GM19397 (cell line): ENCODE results near the gene COLGALT1.
"Not testable (repeated sequence)": the region's sequence is repeated elsewhere in the genome, so short reads cannot be mapped to it uniquely, and the experiment has no call there.

Experiments
- ATAC-seq: cut with Tn5 transposase; IDR thresholded peaks from one replicate; pipeline ENCODE4 v1.9.1; 2021; ENCODE audit warnings: mild to moderate bottlenecking, moderate library complexity; ENCODE audit not compliant: unreplicated experiment

The COLGALT1 gene

DNA sequence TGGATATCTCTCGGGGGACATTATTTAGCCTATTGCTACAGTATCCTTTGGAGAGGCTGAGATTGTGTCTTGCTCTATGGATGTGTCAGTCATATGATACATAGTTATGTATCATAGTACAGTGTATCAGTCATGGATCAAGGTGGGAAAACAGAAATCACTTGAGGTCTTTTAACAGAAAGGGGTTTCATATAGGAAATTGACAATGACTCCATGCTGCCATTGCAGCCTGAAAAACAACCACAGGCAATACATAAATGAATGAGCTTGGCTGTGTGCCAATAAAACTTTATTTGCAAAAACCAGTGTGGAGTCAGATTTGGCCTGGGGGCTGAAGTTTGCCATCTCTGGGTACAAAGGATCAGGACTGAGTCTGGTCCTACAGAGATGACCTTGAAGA, 35.4 kb downstream of the COLGALT1 start:
- ATAC-seq, result no peak

DNA sequence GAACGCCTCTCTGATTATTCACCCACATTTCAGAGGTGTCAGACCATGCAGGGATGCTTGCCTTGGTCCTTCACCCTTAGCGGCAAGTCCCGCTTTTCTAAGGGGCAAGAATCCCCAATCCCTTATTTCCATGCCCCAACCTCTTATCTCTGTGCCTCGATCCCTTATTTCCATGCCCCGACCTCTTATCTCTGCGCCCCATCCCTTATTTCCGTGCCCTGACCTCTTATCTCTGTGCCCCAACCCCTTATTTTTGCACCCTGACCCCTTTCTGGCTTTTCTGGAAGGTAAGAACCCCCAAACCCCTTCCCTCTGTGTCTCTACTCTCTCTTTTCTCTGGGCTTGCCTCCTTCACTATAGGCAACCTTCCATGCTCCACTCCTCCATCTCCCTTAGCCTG, 38.8 kb downstream of the COLGALT1 start:
- ATAC-seq, result not testable (repeated sequence)

- not testable (repeated sequence) for ATAC-seq
These were observed 42.6 kb downstream of the COLGALT1 start for GRCh38 chr19:17598063-17598462.

DNA sequence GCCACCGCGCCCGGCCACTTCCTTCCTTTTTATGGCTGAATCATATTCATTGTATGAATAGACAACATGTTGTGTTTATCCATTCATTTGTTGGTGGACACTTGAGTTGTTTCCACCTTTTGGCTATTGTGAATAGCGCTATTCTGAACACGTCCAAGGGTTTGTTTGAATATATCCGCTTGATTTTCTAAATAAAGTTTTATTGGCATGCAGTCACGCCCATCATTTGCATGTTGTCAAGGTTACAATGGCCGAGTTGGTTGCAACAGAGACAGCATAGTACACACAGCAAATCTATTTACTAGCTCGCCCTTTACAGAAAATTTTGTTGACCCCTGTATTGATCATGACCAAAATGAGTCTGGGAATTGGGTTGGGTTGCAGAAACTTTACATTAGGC, 43.5 kb downstream of the COLGALT1 start:
- ATAC-seq, result no peak

DNA sequence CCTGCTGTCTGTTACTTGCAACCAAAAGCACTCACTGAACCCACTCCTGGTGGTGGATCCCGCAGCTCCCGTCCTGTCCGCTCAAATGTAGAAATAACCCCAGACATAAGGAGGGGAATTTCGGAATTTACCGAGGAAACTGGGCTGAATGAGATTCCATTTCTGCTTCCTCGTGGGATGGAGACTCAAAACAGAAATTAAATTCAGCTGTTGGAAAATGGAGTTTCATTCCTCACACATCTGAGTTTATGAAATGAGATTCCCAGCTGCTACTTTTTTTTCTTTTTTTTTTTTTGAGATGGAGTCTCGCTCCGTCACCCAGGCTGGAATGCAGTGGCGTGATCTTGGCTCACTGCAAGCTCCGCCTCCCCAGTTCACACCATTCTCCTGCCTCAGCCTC, 44.3 kb downstream of the COLGALT1 start:
- no peak for ATAC-seq

DNA sequence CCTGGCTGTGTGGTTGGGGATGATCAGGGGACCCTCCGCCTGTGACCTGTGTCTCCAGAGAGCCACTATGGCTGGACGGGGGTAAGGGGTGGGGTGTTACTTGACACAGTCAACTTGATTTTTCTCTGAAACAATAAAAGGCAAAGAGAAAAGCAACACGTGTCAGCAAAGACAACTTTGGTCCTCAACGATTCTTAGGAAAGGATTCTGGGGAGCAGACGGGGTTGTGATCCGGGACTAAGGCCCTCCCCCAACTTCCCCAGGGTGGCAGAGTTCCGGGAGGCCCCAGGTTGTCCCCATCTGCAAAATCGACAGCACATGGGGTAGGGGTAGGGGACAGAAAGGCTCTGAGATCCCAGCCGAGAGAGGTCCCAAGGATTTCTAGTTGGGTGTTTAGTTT, 46.2 kb downstream of the COLGALT1 start:
- no peak for ATAC-seq

DNA sequence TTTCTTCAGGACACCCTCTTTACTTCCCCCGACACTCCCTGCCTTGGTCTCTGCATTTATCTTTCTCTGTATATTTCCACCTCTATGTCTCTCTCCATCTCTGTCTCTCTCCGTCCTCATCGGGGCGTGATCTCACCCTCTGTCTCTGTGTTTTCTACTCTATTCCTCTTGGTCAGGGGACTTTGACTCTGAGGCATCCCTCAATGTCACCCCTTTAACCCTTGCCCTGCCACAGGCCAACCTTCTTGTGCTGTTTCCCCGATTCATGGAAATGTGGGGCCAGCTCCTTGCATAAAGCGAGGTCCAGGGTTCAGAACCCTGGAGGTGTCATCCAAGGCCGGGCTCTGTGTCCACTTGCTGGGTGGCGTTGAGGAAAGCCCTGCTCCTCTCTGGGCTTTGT, 46.8 kb downstream of the COLGALT1 start:
- no peak for ATAC-seq

DNA sequence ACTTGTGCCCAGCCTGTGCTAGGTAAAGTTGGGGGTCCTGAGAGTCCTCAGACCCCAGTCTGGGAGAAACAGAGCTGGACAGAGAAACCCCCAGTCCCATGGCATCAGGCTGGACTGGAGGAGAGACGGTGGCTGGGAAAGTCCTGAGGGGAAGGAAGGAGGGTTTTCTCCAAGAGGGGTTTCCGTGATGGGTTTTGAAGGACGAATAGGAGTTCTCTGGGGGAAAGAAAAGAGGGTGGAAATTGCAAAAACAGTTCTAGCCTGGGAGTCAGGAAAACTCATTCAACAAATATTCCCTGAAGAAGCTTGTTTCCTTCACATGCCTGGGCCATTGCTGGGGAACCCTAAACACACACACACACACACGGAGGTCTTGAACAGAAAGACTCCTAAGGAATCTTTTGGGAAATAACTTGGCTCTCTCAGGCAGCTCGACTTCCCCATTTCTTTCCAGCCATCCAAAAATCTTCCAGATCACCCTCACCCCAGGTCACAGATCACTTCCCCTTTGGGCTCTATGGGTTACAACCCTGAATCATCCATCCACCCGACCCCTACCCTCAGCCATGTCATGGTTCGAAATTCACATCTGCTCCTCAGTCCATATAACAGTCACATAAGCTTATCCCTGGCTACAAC, 47.5 kb downstream of the COLGALT1 start:
- no peak for ATAC-seq

DNA sequence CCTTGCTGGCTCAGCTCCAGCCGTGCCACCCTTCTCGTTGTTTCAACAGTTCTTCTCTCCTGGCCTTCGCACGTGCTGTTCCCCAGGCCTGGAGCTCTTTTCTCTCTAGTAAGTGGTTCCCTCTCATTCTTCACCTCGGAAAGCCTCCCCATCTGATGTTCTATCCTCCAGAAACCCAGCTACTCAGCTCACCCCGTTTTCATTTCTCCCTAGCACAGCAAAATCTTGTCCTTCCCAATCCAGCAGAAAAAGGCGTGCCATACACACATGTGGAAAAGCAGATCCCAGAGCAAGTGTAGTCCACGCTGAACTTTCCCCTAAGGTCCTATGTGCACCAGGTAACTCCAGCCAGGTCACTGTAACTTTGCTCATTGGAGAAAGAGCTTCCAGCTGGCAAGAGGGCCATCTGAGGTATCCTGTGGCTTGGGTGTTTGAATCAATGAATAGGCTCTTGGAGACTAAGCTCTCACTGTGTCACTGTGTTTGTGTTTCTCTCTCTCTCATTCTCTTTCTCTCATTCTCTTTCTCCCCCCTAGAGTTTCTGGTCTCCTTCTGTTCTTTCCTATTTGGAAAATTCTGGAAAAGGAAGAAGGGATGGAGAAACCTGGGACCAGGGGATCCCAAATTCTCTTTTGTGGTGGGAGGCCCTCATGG, 49.0 kb downstream of the COLGALT1 start:
- no peak for ATAC-seq

- no peak for ATAC-seq
These were observed 49.7 kb downstream of the COLGALT1 start for GRCh38 chr19:17605117-17605516.

- peak; percentile 66 for ATAC-seq
These were observed 50.5 kb downstream of the COLGALT1 start for GRCh38 chr19:17605761-17606589.

DNA sequence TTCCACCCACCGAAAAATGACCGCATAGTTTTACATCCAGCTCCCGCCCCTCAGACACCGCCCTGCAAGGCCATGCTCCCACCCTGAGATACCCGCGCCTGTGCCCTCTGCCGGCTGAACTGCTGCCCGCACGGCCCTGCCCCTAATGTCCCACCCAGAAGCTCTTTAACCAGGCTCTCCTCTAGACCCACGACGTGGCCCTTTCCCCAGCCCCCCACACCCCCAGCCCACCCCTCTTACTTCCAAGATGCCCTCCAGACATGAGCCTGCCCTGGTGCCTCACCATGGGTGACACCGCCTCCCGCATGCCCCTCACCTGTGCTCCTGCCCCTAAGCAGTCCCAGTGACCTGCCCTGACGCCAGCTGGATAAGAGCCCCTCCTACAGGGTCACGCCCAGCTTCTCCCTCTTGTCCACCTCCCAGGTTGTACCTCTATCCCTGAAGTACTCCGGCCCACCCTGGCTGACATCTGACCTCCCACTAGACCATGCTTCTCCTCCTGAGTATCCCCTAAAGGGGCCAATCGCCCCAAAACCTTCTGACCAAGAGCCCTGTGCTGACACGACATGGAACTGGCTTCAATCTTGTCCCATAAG, 51.2 kb downstream of the COLGALT1 start:
- ATAC-seq, result no peak

- ATAC-seq, result no peak
These were observed 52.5 kb downstream of the COLGALT1 start for GRCh38 chr19:17607936-17608335.

DNA sequence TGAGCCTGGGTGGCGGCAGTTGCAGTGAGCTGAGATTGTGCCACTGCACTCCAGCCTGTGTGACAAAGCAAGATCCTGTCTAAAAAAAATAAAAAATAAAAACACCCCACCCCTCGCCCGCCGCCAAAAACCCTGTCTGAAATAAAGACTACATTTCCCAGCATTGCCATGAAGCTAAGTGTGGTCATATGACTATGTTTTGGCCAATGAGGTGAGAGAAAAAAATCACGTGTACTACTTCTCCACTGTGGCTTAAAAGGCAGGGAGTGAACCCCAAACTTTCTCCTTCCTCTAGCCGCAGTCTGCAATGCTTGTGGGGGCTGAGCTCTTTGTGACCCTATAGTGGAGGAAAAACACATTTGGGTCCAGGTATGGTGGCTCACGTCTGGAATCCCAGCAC, 54.9 kb downstream of the COLGALT1 start:
- ATAC-seq, result no peak

GRCh38 chr19:17611462-17612244, 56.2 kb downstream of the COLGALT1 start:
- ATAC-seq, result no peak

DNA sequence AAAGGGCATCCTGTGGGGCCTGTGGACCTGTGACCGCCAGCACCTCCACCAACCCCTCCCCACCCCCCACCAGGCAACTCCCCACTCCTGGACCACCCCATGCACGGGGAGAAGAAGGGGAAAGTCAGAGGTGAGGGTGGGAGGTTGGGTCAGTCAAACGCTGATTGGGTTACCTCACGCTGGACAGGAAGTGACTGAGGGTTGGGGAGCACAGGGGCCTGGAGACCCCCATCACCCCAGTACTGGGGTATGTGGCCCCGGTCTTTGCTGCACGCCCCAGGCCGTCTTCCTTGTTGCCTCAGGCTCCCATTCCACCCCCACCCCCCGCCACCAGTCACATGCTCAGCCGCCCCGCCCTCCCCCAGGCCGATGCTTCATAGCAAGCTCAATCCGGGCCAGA, 59.0 kb downstream of the COLGALT1 start:
- ATAC-seq, result no peak

- no peak for ATAC-seq
These were observed 60.6 kb downstream of the COLGALT1 start for GRCh38 chr19:17615889-17616685.

GRCh38 chr19:17616686-17616960, 61.2 kb downstream of the COLGALT1 start:
- ATAC-seq, result no peak

GRCh38 chr19:17616961-17617806, 61.7 kb downstream of the COLGALT1 start:
- no peak for ATAC-seq
